Measurements from ENCODE around the gene TIA1. TPM values are rescaled to one million over a fixed set of nuclear protein-coding genes. Genes with fewer than 3 reads are reported as not detected.

The TIA1 gene
- total RNA-seq, 4 donors from 2014 or later = 45.1 to 134 (median 78.0) TPM

DNA sequence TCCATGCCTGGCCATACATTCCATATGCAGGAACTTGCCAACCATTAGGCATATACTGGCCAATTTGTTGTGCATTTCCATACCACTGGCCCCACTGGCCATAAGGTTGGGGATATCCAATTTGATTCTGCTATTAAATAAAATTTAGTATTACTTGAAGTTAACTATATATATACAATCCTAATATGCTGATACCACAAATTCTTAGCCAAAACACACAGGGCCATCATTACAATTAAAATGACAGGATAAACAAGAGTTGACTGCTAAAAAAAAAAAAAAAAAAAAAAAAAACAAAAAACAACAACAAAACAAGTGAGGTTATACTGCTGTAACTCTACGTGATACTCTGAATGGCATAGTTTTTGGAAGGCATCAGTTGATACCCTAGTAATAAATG lies 34.1 kb downstream of the TIA1 start:
- Histone ChIP-seq H3K27me3 (no peaks in the 10 kb centered on the region), H3K4me1 (peaks cover 0 to 4% (median 0%) of the 10 kb centered on the region in 3 donors), H3K36me3 (peaks cover 7 to 92% of the 10 kb centered on the region in 2 donors), H3K9me3 (no peaks in the 10 kb centered on the region), H3K4me3 (no peak overlapping the region), H3K27ac (no peak overlapping the region)
- WGBS, 2 donors (ENCODE audit: low coverage in 1 of 2) = 43 to 83% methylated on average over 1 of the region's 1 CpG
- no peak for ATAC-seq
- TF ChIP-seq POLR2AphosphoS5 (IDR thresholded peaks at IDR 0.05) (no peak), POLR2A (IDR thresholded peaks at IDR 0.05) (no peak), EP300 (IDR thresholded peaks at IDR 0.05) (no peak)
- TF ChIP-seq, protein P1, sequence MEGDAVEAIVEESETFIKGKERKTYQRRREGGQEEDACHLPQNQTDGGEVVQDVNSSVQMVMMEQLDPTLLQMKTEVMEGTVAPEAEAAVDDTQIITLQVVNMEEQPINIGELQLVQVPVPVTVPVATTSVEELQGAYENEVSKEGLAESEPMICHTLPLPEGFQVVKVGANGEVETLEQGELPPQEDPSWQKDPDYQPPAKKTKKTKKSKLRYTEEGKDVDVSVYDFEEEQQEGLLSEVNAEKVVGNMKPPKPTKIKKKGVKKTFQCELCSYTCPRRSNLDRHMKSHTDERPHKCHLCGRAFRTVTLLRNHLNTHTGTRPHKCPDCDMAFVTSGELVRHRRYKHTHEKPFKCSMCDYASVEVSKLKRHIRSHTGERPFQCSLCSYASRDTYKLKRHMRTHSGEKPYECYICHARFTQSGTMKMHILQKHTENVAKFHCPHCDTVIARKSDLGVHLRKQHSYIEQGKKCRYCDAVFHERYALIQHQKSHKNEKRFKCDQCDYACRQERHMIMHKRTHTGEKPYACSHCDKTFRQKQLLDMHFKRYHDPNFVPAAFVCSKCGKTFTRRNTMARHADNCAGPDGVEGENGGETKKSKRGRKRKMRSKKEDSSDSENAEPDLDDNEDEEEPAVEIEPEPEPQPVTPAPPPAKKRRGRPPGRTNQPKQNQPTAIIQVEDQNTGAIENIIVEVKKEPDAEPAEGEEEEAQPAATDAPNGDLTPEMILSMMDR (IDR thresholded peaks at IDR 0.05) = no peak

- TF ChIP-seq, protein P1 (IDR thresholded peaks at IDR 0.05) = no peak
- TF ChIP-seq POLR2A (IDR thresholded peaks at IDR 0.05) (no peak), EP300 (IDR thresholded peaks at IDR 0.05) (no peak), POLR2AphosphoS5 (IDR thresholded peaks at IDR 0.05) (no peak)
- no peak for ATAC-seq
- Histone ChIP-seq H3K9me3 (no peaks in the 10 kb centered on the region), H3K27ac (no peak overlapping the region), H3K4me3 (no peak overlapping the region), H3K27me3 (no peaks in the 10 kb centered on the region), H3K4me1 (peaks cover 0 to 4% (median 0%) of the 10 kb centered on the region in 3 donors), H3K36me3 (peaks cover 7 to 77% of the 10 kb centered on the region in 2 donors)
- whole genome bisulfite sequencing, 2 donors (ENCODE audit: low coverage in 1 of 2) = 82 to 84% methylated on average over 2 to 3 of the region's 3 CpGs
Observed at GRCh38 chr2:70212298-70212932, 36.0 kb downstream of the TIA1 start.

DNA sequence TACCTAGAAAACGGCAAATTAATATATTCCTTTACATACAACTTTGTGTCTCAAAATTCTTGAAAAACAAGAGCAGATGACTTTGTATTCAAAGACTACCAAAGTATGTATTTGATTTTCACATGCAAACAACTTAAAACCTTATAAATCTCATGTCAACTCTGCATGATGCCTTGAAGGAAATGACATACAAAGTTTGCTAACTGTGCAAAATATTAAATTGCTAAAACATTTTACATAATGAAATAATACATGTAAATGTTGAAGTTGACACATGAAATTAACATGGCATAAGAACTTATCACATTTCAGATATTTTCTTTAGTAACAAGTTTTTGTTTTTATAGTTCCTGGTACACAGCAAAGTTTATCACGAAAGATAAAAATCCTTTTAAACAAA lies 36.8 kb downstream of the TIA1 start:
- Histone ChIP-seq H3K27me3 (no peaks in the 10 kb centered on the region), H3K9me3 (no peaks in the 10 kb centered on the region)
- 75 to 84% methylated on average over 2 of the region's 2 CpGs for WGBS, 2 donors (ENCODE audit: low coverage in 1 of 2)

DNA sequence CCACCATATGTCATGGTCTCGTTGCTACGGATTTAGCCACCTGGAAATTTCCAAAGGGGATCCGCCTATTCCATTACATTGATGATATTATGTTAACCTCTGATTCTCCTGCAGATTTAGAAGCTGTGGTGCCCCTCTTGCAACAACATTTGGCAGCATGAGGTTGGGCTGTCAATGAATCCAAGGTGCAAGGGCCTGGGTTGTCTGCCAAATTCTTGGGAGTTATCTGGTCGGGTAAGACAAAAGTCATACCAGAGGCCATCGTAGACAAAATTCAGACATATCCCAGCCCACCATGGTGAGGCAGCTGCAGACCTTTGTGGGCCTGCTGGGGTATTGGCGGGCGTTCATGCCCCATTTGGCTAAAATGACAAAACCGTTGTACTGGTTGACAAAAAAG lies 44.0 kb downstream of the TIA1 start:
- H3K36me3 ChIP-seq = peaks cover 0 to 6% of the 10 kb centered on the region in 2 donors
- H3K4me1 ChIP-seq = no peaks in the 10 kb centered on the region
- 92 to 100% methylated on average over 1 to 8 of the region's 8 CpGs for WGBS, 2 donors (ENCODE audit: low coverage in 1 of 2)
- no peak overlapping the region for H3K4me3 ChIP-seq
- no peaks in the 10 kb centered on the region for H3K9me3 ChIP-seq
- TF ChIP-seq EP300 (IDR thresholded peaks at IDR 0.05) (no peak), POLR2AphosphoS5 (IDR thresholded peaks at IDR 0.05) (no peak), POLR2A (IDR thresholded peaks at IDR 0.05) (no peak)
- TF ChIP-seq, protein P1 (IDR thresholded peaks at IDR 0.05) = no peak
- no peak overlapping the region for H3K27ac ChIP-seq
- no peak for ATAC-seq
- no peaks in the 10 kb centered on the region for H3K27me3 ChIP-seq

More for the DNA sequence above, 36.8 kb downstream of the TIA1 start:
- no peak overlapping the region for H3K27ac ChIP-seq
- no peak for ATAC-seq
- H3K36me3 ChIP-seq = peaks cover 7 to 69% of the 10 kb centered on the region in 2 donors
- H3K4me1 ChIP-seq = peaks cover 0 to 4% (median 0%) of the 10 kb centered on the region in 3 donors
- TF ChIP-seq POLR2AphosphoS5 (IDR thresholded peaks at IDR 0.05) (no peak), EP300 (IDR thresholded peaks at IDR 0.05) (no peak), POLR2A (IDR thresholded peaks at IDR 0.05) (no peak)
- TF ChIP-seq, protein P1 (IDR thresholded peaks at IDR 0.05) = no peak
- no peak overlapping the region for H3K4me3 ChIP-seq

GRCh38 chr2:70203086-70203485 lies 45.3 kb downstream of the TIA1 start:
- no peaks in the 10 kb centered on the region for H3K36me3 ChIP-seq
- WGBS, 2 donors (ENCODE audit: low coverage in 1 of 2) = 79 to 81% methylated on average over 3 to 5 of the region's 5 CpGs
- TF ChIP-seq POLR2AphosphoS5 (IDR thresholded peaks at IDR 0.05) (no peak), POLR2A (IDR thresholded peaks at IDR 0.05) (no peak), EP300 (IDR thresholded peaks at IDR 0.05) (no peak)
- TF ChIP-seq, protein P1 (IDR thresholded peaks at IDR 0.05) = no peak

More at GRCh38 chr2:70203086-70203485, 45.3 kb downstream of the TIA1 start:
- no peak overlapping the region for H3K4me3 ChIP-seq
- H3K27ac ChIP-seq = no peak overlapping the region
- no peaks in the 10 kb centered on the region for H3K27me3 ChIP-seq
- H3K9me3 ChIP-seq = no peaks in the 10 kb centered on the region
- no peak for ATAC-seq
- no peaks in the 10 kb centered on the region for H3K4me1 ChIP-seq
